ENCODE data around the gene MS4A18.
A peak's percentile ranks its signal among the peaks of the same experiment; 100 is the strongest.

Gene MS4A18

DNA sequence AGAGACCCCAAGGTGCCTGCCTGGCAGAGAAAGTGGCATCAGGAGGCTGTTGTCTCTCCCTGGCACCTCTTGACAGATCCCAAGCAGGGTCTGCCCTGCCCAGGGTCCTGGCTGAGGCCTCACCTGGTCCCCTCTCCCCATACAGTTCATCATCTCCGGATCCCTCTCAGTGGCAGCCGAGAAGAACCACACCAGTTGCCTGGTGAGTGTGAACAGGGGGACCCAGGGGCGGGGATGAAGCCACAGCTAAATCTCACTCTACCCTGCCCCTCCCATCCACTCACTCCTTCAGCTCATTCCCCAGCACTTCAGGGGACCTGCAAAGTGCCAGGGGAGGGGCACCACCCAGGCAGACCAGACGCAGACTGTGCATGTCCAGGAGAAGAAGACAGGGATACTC is 46.6 kb downstream of the MS4A18 start:
- no peak for DNase-seq (ENCODE audit: insufficient read length, low spot score)
- no peak for FAIRE-seq
- TF ChIP-seq POLR2A (IDR thresholded peaks at IDR 0.05; ENCODE audit: low read depth, low read length) (no peak), POLR2AphosphoS5 (IDR thresholded peaks at IDR 0.05; ENCODE audit: low read depth, low read length) (no peak), TAF1 (IDR thresholded peaks at IDR 0.05; ENCODE audit: low read depth, low read length) (no peak), PAX5 (IDR thresholded peaks at IDR 0.05; ENCODE audit: insufficient read depth, low read length, severe bottlenecking) (no peak), SPI1 (IDR thresholded peaks at IDR 0.05; ENCODE audit: low read depth, low read length) (no peak), POU2F2 (IDR thresholded peaks at IDR 0.05; ENCODE audit: low read depth, low read length) (no peak)

DNA sequence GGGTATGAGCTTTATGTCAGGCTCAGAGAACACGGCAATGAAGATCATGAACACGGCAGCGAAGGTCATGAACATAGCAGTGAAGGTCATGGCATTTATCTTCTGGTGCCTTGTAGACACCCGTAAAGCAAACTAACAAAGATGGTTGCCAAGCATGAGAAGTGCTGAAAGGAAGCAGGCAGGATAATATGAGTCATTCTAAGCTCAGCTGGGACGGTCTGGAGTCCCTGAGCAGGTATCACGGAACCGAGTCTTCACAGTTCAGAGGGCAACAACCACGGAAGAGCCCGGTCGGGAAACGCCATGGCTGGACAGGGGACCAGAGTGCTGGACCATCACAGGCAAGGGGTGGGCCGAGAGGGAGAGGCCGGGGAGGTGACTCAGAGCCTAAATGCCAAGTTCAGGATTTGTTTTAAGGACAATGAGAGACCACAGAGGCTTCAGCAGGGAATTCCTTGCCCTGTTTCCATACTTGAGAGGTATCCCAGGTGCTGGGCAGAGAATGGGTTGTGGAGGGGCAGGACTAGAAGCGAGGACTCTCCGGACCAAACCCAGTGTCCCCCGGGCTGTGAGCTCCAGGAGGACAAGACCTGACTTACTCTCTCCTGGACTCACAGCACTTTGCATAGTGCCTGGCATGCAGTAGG is 47.5 kb downstream of the MS4A18 start:
- DNase-seq (ENCODE audit: insufficient read length, low spot score) (no peak), FAIRE-seq (peak; percentile 82)
- TF ChIP-seq SPI1 (IDR thresholded peaks at IDR 0.05; ENCODE audit: low read depth, low read length), result peak; percentile 24; the same call in 1 of the 2 replicates
- no peak for TF ChIP-seq TAF1 (IDR thresholded peaks at IDR 0.05; ENCODE audit: low read depth, low read length)

DNA sequence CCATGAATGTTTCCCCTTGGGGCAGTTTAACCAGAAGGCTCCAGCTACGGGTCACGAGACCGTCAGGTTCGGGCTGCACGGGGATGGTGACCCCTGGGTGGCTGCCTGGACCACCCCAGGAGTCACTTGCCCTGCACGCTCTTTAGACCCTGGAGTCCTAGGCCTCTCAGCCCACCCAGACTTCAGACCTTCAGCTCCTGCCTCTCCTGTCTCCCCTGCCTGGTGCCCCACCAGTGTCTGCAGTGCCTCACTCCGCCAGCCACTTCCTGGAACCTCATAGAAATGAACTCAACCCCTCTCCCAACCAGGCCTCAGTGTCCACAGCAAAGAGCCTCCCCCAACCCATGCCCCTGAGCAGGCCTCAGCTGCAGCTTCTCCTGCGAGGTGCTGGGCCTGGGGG is 48.1 kb downstream of the MS4A18 start:
- TF ChIP-seq PAX5 (IDR thresholded peaks at IDR 0.05; ENCODE audit: insufficient read depth, low read length, severe bottlenecking) (no peak), POLR2A (IDR thresholded peaks at IDR 0.05; ENCODE audit: low read depth, low read length) (no peak), POU2F2 (IDR thresholded peaks at IDR 0.05; ENCODE audit: low read depth, low read length) (0 out of 2 replicates have a peak, but pooled peaks have one; percentile 28), POLR2AphosphoS5 (IDR thresholded peaks at IDR 0.05; ENCODE audit: low read depth, low read length) (no peak), TAF1 (IDR thresholded peaks at IDR 0.05; ENCODE audit: low read depth, low read length) (no peak), SPI1 (IDR thresholded peaks at IDR 0.05; ENCODE audit: low read depth, low read length) (no peak)

DNA sequence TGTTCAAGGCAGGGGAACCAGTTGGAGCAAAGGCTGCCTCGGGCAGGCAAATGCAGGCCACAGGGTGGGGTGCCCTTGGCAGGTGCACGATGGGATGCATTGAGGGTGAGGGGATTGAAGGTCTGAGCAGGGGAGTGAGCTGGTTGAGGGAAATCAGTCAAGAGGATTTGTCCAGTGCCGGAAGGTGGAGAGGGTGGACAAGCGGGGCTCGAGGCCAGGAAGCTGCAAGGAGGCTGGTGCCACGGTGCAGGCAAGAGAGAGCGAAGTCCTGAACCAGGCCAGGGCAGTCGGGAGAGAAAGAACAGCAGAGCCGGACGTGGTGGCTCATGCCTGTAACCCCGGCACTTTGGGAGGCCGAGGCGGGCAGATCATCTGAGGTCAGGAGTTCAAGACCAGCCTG is 50.2 kb downstream of the MS4A18 start:
- DNase-seq (ENCODE audit: insufficient read length, low spot score), result no peak
- TF ChIP-seq PAX5 (IDR thresholded peaks at IDR 0.05; ENCODE audit: insufficient read depth, low read length, severe bottlenecking) (no peak), SPI1 (IDR thresholded peaks at IDR 0.05; ENCODE audit: low read depth, low read length) (no peak), POLR2AphosphoS5 (IDR thresholded peaks at IDR 0.05; ENCODE audit: low read depth, low read length) (no peak), POLR2A (IDR thresholded peaks at IDR 0.05; ENCODE audit: low read depth, low read length) (no peak), POU2F2 (IDR thresholded peaks at IDR 0.05; ENCODE audit: low read depth, low read length) (no peak), TAF1 (IDR thresholded peaks at IDR 0.05; ENCODE audit: low read depth, low read length) (no peak)
- no peak for FAIRE-seq

More for the DNA sequence above, 48.1 kb downstream of the MS4A18 start:
- FAIRE-seq (no peak), DNase-seq (ENCODE audit: insufficient read length, low spot score) (no peak)

DNA sequence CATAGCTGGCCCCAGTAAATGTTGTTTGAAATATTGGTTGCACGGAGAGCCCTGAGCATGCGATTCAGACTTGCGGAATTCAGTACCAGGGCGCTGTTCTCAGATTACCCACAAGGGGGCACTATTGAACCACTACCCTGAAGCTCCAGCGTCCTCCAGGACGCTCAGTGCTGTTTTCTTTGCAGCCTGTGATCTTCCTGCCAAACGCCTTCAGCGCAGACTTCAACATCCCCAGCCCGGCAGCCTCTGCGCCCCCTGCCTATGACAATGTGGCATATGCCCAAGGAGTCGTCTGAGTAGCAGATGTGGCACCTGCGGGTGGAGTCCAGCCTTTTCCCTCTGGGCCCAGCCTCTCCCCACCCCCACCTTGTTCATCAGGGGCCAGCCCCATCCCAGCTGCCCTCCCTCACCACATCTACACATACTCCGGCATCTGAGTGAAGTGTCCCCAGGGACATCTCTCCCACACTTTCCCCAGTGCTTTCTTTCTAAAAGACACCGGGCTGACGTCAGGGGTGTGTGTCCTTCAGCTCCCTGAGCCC is 51.0 kb downstream of the MS4A18 start:
- DNase-seq (ENCODE audit: insufficient read length, low spot score), result peak; percentile 70
- FAIRE-seq, result peak; percentile 96
- no peak for TF ChIP-seq POLR2A (IDR thresholded peaks at IDR 0.05; ENCODE audit: low read depth, low read length)
- TF ChIP-seq POLR2AphosphoS5 (IDR thresholded peaks at IDR 0.05; ENCODE audit: low read depth, low read length), result no peak
- no peak for TF ChIP-seq SPI1 (IDR thresholded peaks at IDR 0.05; ENCODE audit: low read depth, low read length)
- no peak for TF ChIP-seq POU2F2 (IDR thresholded peaks at IDR 0.05; ENCODE audit: low read depth, low read length)

DNA sequence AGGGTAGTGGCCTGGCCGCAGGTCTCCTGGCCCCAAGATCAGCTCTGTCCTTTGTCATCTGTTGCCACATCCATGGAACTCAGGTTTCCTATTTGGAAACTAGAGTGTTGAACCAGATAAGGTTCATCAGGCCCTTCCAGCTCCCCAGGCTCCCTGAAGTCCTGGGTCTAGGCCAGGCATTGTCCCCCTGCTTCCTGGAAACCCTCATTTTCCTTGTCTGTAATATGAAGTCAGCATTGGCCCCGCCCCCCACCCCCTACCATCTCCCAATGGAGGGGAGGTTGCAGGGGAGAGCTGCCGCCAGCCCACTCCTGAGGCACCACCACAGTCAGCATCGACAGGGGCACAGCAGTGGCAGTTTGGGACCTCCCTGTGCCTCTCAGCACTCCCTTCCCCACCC is 51.6 kb downstream of the MS4A18 start:
- no peak for FAIRE-seq

DNA sequence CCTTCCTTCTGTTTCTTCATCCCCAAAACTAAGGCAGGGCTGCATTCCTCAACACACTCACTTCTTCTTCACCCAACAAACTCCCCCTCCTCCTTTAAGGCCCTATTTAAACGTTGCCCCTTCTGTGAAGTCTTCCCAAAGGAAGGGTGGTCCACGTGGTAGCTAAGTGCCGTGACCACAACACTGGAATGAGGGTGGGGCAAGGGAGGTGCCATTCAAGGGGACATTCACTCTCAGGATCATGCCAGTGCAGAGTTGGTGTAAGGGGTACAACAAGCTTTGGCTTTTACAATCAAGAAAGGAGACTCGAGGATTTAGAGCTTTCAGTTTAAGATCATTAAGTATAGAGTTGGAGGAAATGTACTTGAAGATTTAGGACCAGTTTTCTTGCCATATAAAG is 52.6 kb downstream of the MS4A18 start:
- DNase-seq (ENCODE audit: insufficient read length, low spot score) (no peak), FAIRE-seq (no peak)
- TF ChIP-seq SPI1 (IDR thresholded peaks at IDR 0.05; ENCODE audit: low read depth, low read length), result no peak
- no peak for TF ChIP-seq TAF1 (IDR thresholded peaks at IDR 0.05; ENCODE audit: low read depth, low read length)
- TF ChIP-seq PAX5 (IDR thresholded peaks at IDR 0.05; ENCODE audit: insufficient read depth, low read length, severe bottlenecking), result no peak
- no peak for TF ChIP-seq POLR2AphosphoS5 (IDR thresholded peaks at IDR 0.05; ENCODE audit: low read depth, low read length)
- no peak for TF ChIP-seq POU2F2 (IDR thresholded peaks at IDR 0.05; ENCODE audit: low read depth, low read length)
- TF ChIP-seq POLR2A (IDR thresholded peaks at IDR 0.05; ENCODE audit: low read depth, low read length), result no peak

More for the DNA sequence above, 51.6 kb downstream of the MS4A18 start:
- TF ChIP-seq PAX5 (IDR thresholded peaks at IDR 0.05; ENCODE audit: insufficient read depth, low read length, severe bottlenecking) (no peak), POU2F2 (IDR thresholded peaks at IDR 0.05; ENCODE audit: low read depth, low read length) (no peak), POLR2AphosphoS5 (IDR thresholded peaks at IDR 0.05; ENCODE audit: low read depth, low read length) (no peak), SPI1 (IDR thresholded peaks at IDR 0.05; ENCODE audit: low read depth, low read length) (no peak), POLR2A (IDR thresholded peaks at IDR 0.05; ENCODE audit: low read depth, low read length) (no peak), TAF1 (IDR thresholded peaks at IDR 0.05; ENCODE audit: low read depth, low read length) (no peak)
- DNase-seq (ENCODE audit: insufficient read length, low spot score), result no peak

DNA sequence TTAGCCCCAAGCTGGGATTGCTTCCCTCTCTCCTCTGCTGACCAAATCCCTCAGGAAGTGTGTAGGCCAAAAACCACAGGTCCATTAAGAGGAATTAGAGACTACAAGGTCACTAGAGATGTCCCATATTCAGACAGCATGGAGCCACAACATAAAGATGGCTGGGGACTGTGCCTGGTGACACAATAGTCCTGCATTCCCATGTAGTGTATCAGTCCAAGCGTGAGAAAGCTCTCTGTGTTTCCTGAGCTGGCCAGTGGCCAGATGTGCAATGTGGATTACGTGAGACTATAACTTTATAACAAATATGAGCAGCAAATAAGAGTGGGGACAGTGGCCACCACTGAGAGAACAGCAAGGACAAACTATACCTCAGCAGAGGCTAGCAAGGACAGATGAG is 53.1 kb downstream of the MS4A18 start:
- no peak for TF ChIP-seq POLR2AphosphoS5 (IDR thresholded peaks at IDR 0.05; ENCODE audit: low read depth, low read length)
- no peak for TF ChIP-seq TAF1 (IDR thresholded peaks at IDR 0.05; ENCODE audit: low read depth, low read length)
- TF ChIP-seq PAX5 (IDR thresholded peaks at IDR 0.05; ENCODE audit: insufficient read depth, low read length, severe bottlenecking), result no peak
- TF ChIP-seq POLR2A (IDR thresholded peaks at IDR 0.05; ENCODE audit: low read depth, low read length), result no peak
- TF ChIP-seq SPI1 (IDR thresholded peaks at IDR 0.05; ENCODE audit: low read depth, low read length), result no peak
- no peak for TF ChIP-seq POU2F2 (IDR thresholded peaks at IDR 0.05; ENCODE audit: low read depth, low read length)
- FAIRE-seq (no peak), DNase-seq (ENCODE audit: insufficient read length, low spot score) (no peak)

DNA sequence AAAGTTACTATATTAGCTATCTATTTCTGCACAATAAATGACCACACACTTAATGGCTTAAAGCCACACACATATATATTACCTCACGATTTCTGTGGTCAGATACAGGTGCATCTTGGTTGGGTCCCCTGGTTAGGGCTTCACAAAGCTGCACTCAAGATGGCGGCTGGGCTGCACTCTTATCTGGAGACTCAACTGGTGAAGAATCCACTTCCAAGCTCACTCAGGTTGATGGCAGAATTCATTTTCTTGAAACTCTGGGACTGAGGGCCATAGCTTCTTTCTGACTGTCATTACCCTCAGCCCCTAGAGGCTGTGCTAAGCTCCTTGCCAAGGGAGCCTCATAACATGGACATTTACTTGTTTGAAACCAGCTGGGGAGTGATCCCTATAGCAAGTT is 55.5 kb downstream of the MS4A18 start:
- DNase-seq (ENCODE audit: insufficient read length, low spot score) (no peak), FAIRE-seq (no peak)
- TF ChIP-seq SPI1 (IDR thresholded peaks at IDR 0.05; ENCODE audit: low read depth, low read length), result no peak
- no peak for TF ChIP-seq PAX5 (IDR thresholded peaks at IDR 0.05; ENCODE audit: insufficient read depth, low read length, severe bottlenecking)
- TF ChIP-seq POLR2AphosphoS5 (IDR thresholded peaks at IDR 0.05; ENCODE audit: low read depth, low read length), result no peak
- no peak for TF ChIP-seq POLR2A (IDR thresholded peaks at IDR 0.05; ENCODE audit: low read depth, low read length)
- TF ChIP-seq TAF1 (IDR thresholded peaks at IDR 0.05; ENCODE audit: low read depth, low read length), result no peak
- no peak for TF ChIP-seq POU2F2 (IDR thresholded peaks at IDR 0.05; ENCODE audit: low read depth, low read length)

DNA sequence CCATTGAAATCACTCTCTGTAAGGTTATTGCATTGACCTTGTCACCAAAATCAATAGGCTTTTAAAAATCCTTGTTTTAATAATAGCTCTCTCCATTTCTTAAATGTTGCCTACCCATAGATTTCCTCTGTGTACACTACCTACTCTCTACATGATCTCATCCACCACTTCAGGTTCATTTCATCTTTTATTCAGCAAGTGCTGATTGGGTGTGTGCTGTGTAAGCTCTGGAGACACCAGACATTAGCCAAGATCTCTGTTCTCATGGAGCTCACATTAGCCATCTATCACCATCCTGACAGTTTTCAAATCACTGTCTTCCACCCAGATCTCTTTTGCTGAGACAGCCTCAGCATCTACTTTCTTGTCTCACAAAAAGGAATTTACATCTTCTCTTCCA is 56.3 kb downstream of the MS4A18 start:
- TF ChIP-seq POLR2AphosphoS5 (IDR thresholded peaks at IDR 0.05; ENCODE audit: low read depth, low read length) (no peak), TAF1 (IDR thresholded peaks at IDR 0.05; ENCODE audit: low read depth, low read length) (no peak), POLR2A (IDR thresholded peaks at IDR 0.05; ENCODE audit: low read depth, low read length) (no peak), POU2F2 (IDR thresholded peaks at IDR 0.05; ENCODE audit: low read depth, low read length) (no peak), SPI1 (IDR thresholded peaks at IDR 0.05; ENCODE audit: low read depth, low read length) (no peak), PAX5 (IDR thresholded peaks at IDR 0.05; ENCODE audit: insufficient read depth, low read length, severe bottlenecking) (no peak)
- DNase-seq (ENCODE audit: insufficient read length, low spot score) (no peak), FAIRE-seq (peak; percentile 23)

Measured in GM12891 (cell line).